Lower leg skin (tissue), 4 donors: ENCODE data around the gene DKK3. TPM values are rescaled to one million over a fixed set of nuclear protein-coding genes. Genes with fewer than 3 reads are reported as not detected.
A peak's percentile ranks its signal among the peaks of the same experiment; 100 is the strongest.

ENCODE experiments used
- DNase-seq, 2 donors: peaks; one replicate each; pipeline ENCODE4 v3.0.0-alpha.2; 2019; ENCODE audit warnings: low spot score in 2 of 2
- H3K4me3 ChIP-seq: fragments of 200-600 bp; sonication (generic); 2 replicates; pipeline ENCODE4 v1.5.1; 2017; ENCODE audit warnings: mild to moderate bottlenecking, low read depth; ENCODE audit not compliant: poor library complexity, severe bottlenecking
- POLR2A ChIP-seq, 2 donors: fragments of 450-650 bp; IDR thresholded peaks; one replicate each; pipeline ENCODE4 v1.6.1; 2016 to 2017; ENCODE audit warnings: antibody characterized with exemption in 2 of 2, mild to moderate bottlenecking in 1 of 2, moderate library complexity in 1 of 2
- WGBS, 2 donors: methylation state at CpG; one replicate each; pipeline ENCODE4 v1.1.5; 2018; 5-methylcytosine and 5-hydroxymethylcytosine counted together
- intact Hi-C: fragments of 100-400 bp; cut with DNase I; formaldehyde crosslinking; loops from one replicate; pipeline ENCODE4 v1.15.0; 2023; ENCODE audit warnings: low total_unique reads
- total RNA-seq, 4 donors: library from RNA; depleted of rRNA; stranded (reverse); fragments of >200 nt; gene quantifications; one replicate each; pipeline ENCODE4 v1.1.0, GENCODE V29; 2016
- TF ChIP-seq, protein P1 (sequence below), 3 donors: fragments of 450-650 bp; IDR thresholded peaks; one replicate each; pipeline ENCODE4 v1.5.1; 2016; ENCODE audit warnings: antibody characterized with exemption in 3 of 3, mild to moderate bottlenecking in 3 of 3, moderate library complexity in 2 of 3

Gene DKK3
- total RNA-seq, 4 donors from 2014 or later: 78.5 to 175 (median 121) TPM

GRCh38 chr11:12019337-12019736, 10.9 kb upstream of the DKK3 start:
- intact Hi-C loops: no loop called here

GRCh38 chr11:12017865-12018453, 9.5 kb upstream of the DKK3 start:
- no peak overlapping the region for H3K4me3 ChIP-seq
- intact Hi-C loops: no loop called here
- 77 to 87% methylated on average over 3 of the region's 3 CpGs for WGBS, 2 donors
- TF ChIP-seq POLR2A (IDR thresholded peaks at IDR 0.05): no peak
- TF ChIP-seq, protein P1, sequence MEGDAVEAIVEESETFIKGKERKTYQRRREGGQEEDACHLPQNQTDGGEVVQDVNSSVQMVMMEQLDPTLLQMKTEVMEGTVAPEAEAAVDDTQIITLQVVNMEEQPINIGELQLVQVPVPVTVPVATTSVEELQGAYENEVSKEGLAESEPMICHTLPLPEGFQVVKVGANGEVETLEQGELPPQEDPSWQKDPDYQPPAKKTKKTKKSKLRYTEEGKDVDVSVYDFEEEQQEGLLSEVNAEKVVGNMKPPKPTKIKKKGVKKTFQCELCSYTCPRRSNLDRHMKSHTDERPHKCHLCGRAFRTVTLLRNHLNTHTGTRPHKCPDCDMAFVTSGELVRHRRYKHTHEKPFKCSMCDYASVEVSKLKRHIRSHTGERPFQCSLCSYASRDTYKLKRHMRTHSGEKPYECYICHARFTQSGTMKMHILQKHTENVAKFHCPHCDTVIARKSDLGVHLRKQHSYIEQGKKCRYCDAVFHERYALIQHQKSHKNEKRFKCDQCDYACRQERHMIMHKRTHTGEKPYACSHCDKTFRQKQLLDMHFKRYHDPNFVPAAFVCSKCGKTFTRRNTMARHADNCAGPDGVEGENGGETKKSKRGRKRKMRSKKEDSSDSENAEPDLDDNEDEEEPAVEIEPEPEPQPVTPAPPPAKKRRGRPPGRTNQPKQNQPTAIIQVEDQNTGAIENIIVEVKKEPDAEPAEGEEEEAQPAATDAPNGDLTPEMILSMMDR (IDR thresholded peaks at IDR 0.05): no peak
- DNase-seq: no peak

More at GRCh38 chr11:12019337-12019736, 10.9 kb upstream of the DKK3 start:
- TF ChIP-seq, protein P1 (IDR thresholded peaks at IDR 0.05): no peak
- no peak for TF ChIP-seq POLR2A (IDR thresholded peaks at IDR 0.05)
- DNase-seq: no peak
- H3K4me3 ChIP-seq: no peak overlapping the region
- WGBS, 2 donors: 18 to 39% methylated on average over 9 of the region's 9 CpGs

- 34 to 50% methylated on average over 5 of the region's 5 CpGs for WGBS, 2 donors
Measured at GRCh38 chr11:12017243-12017678, 8.8 kb upstream of the DKK3 start.

DNA sequence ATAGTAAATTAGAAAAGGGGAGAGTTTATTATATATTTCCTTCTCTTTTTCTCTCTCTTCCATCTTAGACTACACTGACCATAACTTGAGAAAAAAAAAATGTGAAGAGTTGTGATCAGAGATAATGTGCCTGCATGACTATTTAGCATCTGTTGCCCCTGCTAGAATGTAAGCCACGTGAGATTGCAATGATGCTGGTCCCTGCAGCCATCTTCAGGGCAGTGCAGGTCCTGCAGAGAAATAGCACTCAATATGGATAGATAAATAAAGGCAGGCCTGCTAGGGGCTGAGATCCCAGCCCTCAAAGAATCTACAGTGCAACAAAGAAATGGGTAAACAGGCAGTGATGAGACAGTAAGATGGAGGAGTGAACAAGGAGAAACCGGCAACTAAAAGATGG, 7.8 kb upstream of the DKK3 start:
- DNase-seq: peak in 1 of 2 donors; percentile 14
- 94 to 98% methylated on average over 2 of the region's 2 CpGs for WGBS, 2 donors
- intact Hi-C loops: no loop called here
- no peak for TF ChIP-seq POLR2A (IDR thresholded peaks at IDR 0.05)
- TF ChIP-seq, protein P1 (IDR thresholded peaks at IDR 0.05): no peak
- no peak overlapping the region for H3K4me3 ChIP-seq

More at GRCh38 chr11:12017243-12017678, 8.8 kb upstream of the DKK3 start:
- TF ChIP-seq, protein P1 (IDR thresholded peaks at IDR 0.05): no peak
- no peak for TF ChIP-seq POLR2A (IDR thresholded peaks at IDR 0.05)
- no peak overlapping the region for H3K4me3 ChIP-seq
- intact Hi-C loops: no loop called here
- DNase-seq: no peak

- DNase-seq: no peak
- TF ChIP-seq, protein P1 (IDR thresholded peaks at IDR 0.05): no peak
- TF ChIP-seq POLR2A (IDR thresholded peaks at IDR 0.05): no peak
- no peak overlapping the region for H3K4me3 ChIP-seq
- intact Hi-C loops: no loop called here
Measured at GRCh38 chr11:12015486-12015885, 7.1 kb upstream of the DKK3 start.

- intact Hi-C loops: no loop called here
- no peak for TF ChIP-seq POLR2A (IDR thresholded peaks at IDR 0.05)
- TF ChIP-seq, protein P1 (IDR thresholded peaks at IDR 0.05): no peak
- DNase-seq: no peak
- WGBS, 2 donors: 61 to 76% methylated on average over 3 of the region's 3 CpGs
- no peak overlapping the region for H3K4me3 ChIP-seq
Measured at GRCh38 chr11:12013781-12014180, 5.4 kb upstream of the DKK3 start.
